GM12878 (cell line): Measurements from ENCODE around the gene CXCL17. TPM values are rescaled to one million over a fixed set of nuclear protein-coding genes. Genes with fewer than 3 reads are reported as not detected.
"Not testable (repeated sequence)": the region's sequence is repeated elsewhere in the genome, so short reads cannot be mapped to it uniquely, and the experiment has no call there.

Experiments used
- ATAC-seq: fragments of 200-7000 bp; cut with Tn5 transposase; 3 replicates; pipeline ENCODE4 v1.9.1; 2020; ENCODE audit warnings: mild to moderate bottlenecking, moderate library complexity
- BruUV-seq: library from RNA; stranded (reverse); fragments of 400-500 nt; replicated peaks from 2 replicates; lab custom pipeline; 2021; lab: Mats Ljungman, UMichigan
- CTCF ChIA-PET: fragments of 300-600 bp; sonication (Branson Sonifier 250); formaldehyde crosslinking; extraction: SDS; loops from one replicate; lab custom pipeline; 2021; ENCODE audit warnings: inconsistent platforms; lab: Yijun Ruan, JAX
- POLR2A ChIA-PET: fragments of 350-600 bp; formaldehyde crosslinking; extraction: SDS; loops from one replicate; lab custom pipeline; 2021; ENCODE audit warnings: inconsistent platforms; lab: Charles Lee
- RAD21 ChIA-PET: fragments of 300-600 bp; sonication (Branson Sonifier 250); formaldehyde crosslinking; loops from one replicate; lab custom pipeline; 2023; ENCODE audit warnings: antibody characterized with exemption; ENCODE audit not compliant: unreplicated experiment; lab: Charles Lee
- SMC1A ChIA-PET: fragments of 300-600 bp; sonication (Branson Sonifier 250); formaldehyde crosslinking; loops from one replicate; lab custom pipeline; 2023; ENCODE audit not compliant: unreplicated experiment, uncharacterized antibody; lab: Charles Lee
- DNase-seq: peaks from one replicate; pipeline ENCODE4 v3.0.0-alpha.2; 2011; ENCODE audit warnings: low read depth, low spot score
- FAIRE-seq: peaks from 3 replicates; lab custom pipeline; 2011; peaks lifted over from hg19 to GRCh38; lab: Jason Lieb, UNC
- H2AFZ ChIP-seq: 2 replicates; pipeline ENCODE4 v1.6.0; 2011; ENCODE audit warnings: low read depth, low read length, control low read depth; ENCODE audit not compliant: control insufficient read depth
- H3K27ac ChIP-seq: 2 replicates; pipeline ENCODE4 v1.5.1; 2011; ENCODE audit warnings: control low read depth; ENCODE audit not compliant: control insufficient read depth, insufficient read depth
- H3K27me3 ChIP-seq, 2 experiments: replicated peaks in 1 of 2; 2 replicates each; pipeline versions ENCODE4 v1.6.0 to v1.6.1; 2011; ENCODE audit warnings: low read length in 1 of 2; ENCODE audit not compliant: control insufficient read depth in 2 of 2, insufficient read depth in 2 of 2
- H3K36me3 ChIP-seq, 2 experiments: 2 replicates each; pipeline ENCODE4 v1.5.1; 2011; ENCODE audit warnings: low read length in 1 of 2; ENCODE audit not compliant: control insufficient read depth in 2 of 2, insufficient read depth in 2 of 2
- H3K4me1 ChIP-seq: 2 replicates; pipeline ENCODE4 v1.6.1; 2011; ENCODE audit warnings: mild to moderate bottlenecking, low read length, moderate library complexity, mixed read lengths; ENCODE audit not compliant: control insufficient read depth, insufficient read depth
- H3K4me2 ChIP-seq: 2 replicates; pipeline ENCODE4 v1.6.0; 2011; ENCODE audit warnings: control low read depth; ENCODE audit not compliant: control insufficient read depth, insufficient read depth
- H3K4me3 ChIP-seq: fragments of 200-600 bp; sonication (generic); 2 replicates; pipeline ENCODE4 v1.5.1; 2016
- H3K79me2 ChIP-seq: 2 replicates; pipeline ENCODE4 v1.6.0; 2011; ENCODE audit warnings: low read length; ENCODE audit not compliant: control insufficient read depth, insufficient read depth
- H3K9ac ChIP-seq: 2 replicates; pipeline ENCODE4 v1.8.0; 2011; ENCODE audit warnings: low read length, control low read depth, mixed read lengths; ENCODE audit not compliant: control insufficient read depth, insufficient read depth
- H3K9me3 ChIP-seq: replicated peaks from 3 replicates; pipeline ENCODE4 v1.5.1; 2011; ENCODE audit warnings: mild to moderate bottlenecking, low read length; ENCODE audit not compliant: control insufficient read depth, insufficient read depth
- H4K20me1 ChIP-seq: 2 replicates; pipeline ENCODE4 v1.6.0; 2011; ENCODE audit not compliant: control insufficient read depth, insufficient read depth
- NFXL1 ChIP-seq: fragments of 450-650 bp; IDR thresholded peaks from 2 replicates; pipeline ENCODE4 v1.6.1; 2017; ENCODE audit warnings: antibody characterized with exemption, mild to moderate bottlenecking, borderline replicate concordance
- PBX3 ChIP-seq: IDR thresholded peaks from 2 replicates; pipeline ENCODE4 v1.6.1; 2011; ENCODE audit warnings: mild to moderate bottlenecking, low read depth, low read length, moderate library complexity; ENCODE audit not compliant: insufficient replicate concordance
- SMAD5 ChIP-seq: IDR thresholded peaks from 2 replicates; pipeline ENCODE4 v1.6.1; 2016; ENCODE audit warnings: antibody characterized with exemption, low read depth
- TCF3 ChIP-seq: IDR thresholded peaks from 2 replicates; pipeline ENCODE4 v1.6.1; 2012; ENCODE audit warnings: low read depth, mild to moderate bottlenecking, low read length, borderline replicate concordance; ENCODE audit not compliant: insufficient read depth
- WGBS: methylation state at CpG from one replicate; pipeline ENCODE4 v1.1.6; 2016; ENCODE audit warnings: low lambda C conversion rate; ENCODE audit not compliant: insufficient replicate concordance, insufficient coverage; ENCODE audit errors: missing lambda C conversion rate; 5-methylcytosine and 5-hydroxymethylcytosine counted together
- in situ Hi-C: fragments of 300-500 bp; cut with MboI; formaldehyde crosslinking; loops from 9 replicates; pipeline ENCODE4 v1.14.3; 2018; ENCODE audit warnings: mixed read lengths
- intact Hi-C: fragments of 100-400 bp; cut with micrococcal nuclease; formaldehyde crosslinking; loops from one replicate; pipeline ENCODE4 v1.14.2; 2022; ENCODE audit not compliant: unreplicated experiment
- polyA plus RNA-seq, 11 experiments: library from polyadenylated mRNA; depleted of rRNA in 4 of 11; unstranded in 6 of 11; stranded (reverse) in 5 of 11; fragments of >200 nt; fragmentation: Nextera tagmentation in 4 of 11; fragmentation: Illumina TruSeq in 1 of 11; extraction: Ambion mirVana in 4 of 11; extraction: Trizol in 1 of 11; gene quantifications; 1 replicate in 1 of 11; 2 replicates in 10 of 11; pipeline versions ENCODE4 v1.2.1 to v1.2.3, GENCODE V29; 2011 to 2016; ENCODE audit warnings: inconsistent platforms in 2 of 11, missing spikeins in 2 of 11, low read depth in 1 of 11
- total RNA-seq, 4 experiments: library from RNA; depleted of rRNA in 3 of 4; stranded (reverse); fragments of >200 nt in 3 of 4; fragmentation: Illumina TruSeq in 1 of 4; extraction: Trizol in 1 of 4; gene quantifications; 2 replicates each; pipeline versions ENCODE4 v1.2.1 to v1.2.3, GENCODE V29; 2013 to 2021

The CXCL17 gene
- total and polyA plus RNA-seq, 10 of the 15 experiments (the other 5 are each of a cell fraction or from before 2014, with no cell fraction given): 0.13 to 0.24 (median 0.15) TPM; not detected in 7

- no peak for TF ChIP-seq SMAD5
- TF ChIP-seq PBX3: no peak
- no peak for TF ChIP-seq NFXL1
- no peak for TF ChIP-seq TCF3
Observed at GRCh38 chr19:42487032-42487797, 44.5 kb upstream of the CXCL17 start (continued).

GRCh38 chr19:42485036-42485435 is 42.3 kb upstream of the CXCL17 start:
- WGBS: 86% methylated on average over 4 of the region's 4 CpGs
- DNase-seq, H3K4me1 ChIP-seq, H3K4me2 ChIP-seq, H4K20me1 ChIP-seq, H3K9me3 ChIP-seq, RAD21 ChIA-PET, H3K4me3 ChIP-seq, BruUV-seq, H2AFZ ChIP-seq, ATAC-seq, in situ Hi-C loops, H3K27me3 ChIP-seq, H3K27ac ChIP-seq, H3K9ac ChIP-seq, H3K36me3 ChIP-seq, intact Hi-C loops, H3K79me2 ChIP-seq: not testable (repeated sequence)
- POLR2A ChIA-PET: interaction anchor here (1.5 kb wide), 1 partner anchor 19 kb away, joined by 5 read pairs; no protein-coding TSS in a partner anchor
- CTCF ChIA-PET: interaction anchor here (1.3 kb wide), 1 partner anchor 18 kb away, joined by 6 read pairs; no protein-coding TSS in a partner anchor
- SMC1A ChIA-PET: interaction anchor here (1.1 to 1.7 kb wide), 5 partner anchors 9 to 30 kb away, joined by 3 to 5 read pairs (median 3); no protein-coding TSS in a partner anchor
- peak; percentile 61 for FAIRE-seq
